Measurements from ENCODE around the gene CD7.

CD7 gene

GRCh38 chr17:82346342-82347300, 29.2 kb upstream of the CD7 start:
- no peak for DNase-seq

GRCh38 chr17:82345151-82345976, 28.0 kb upstream of the CD7 start:
- no peak for DNase-seq

DNA sequence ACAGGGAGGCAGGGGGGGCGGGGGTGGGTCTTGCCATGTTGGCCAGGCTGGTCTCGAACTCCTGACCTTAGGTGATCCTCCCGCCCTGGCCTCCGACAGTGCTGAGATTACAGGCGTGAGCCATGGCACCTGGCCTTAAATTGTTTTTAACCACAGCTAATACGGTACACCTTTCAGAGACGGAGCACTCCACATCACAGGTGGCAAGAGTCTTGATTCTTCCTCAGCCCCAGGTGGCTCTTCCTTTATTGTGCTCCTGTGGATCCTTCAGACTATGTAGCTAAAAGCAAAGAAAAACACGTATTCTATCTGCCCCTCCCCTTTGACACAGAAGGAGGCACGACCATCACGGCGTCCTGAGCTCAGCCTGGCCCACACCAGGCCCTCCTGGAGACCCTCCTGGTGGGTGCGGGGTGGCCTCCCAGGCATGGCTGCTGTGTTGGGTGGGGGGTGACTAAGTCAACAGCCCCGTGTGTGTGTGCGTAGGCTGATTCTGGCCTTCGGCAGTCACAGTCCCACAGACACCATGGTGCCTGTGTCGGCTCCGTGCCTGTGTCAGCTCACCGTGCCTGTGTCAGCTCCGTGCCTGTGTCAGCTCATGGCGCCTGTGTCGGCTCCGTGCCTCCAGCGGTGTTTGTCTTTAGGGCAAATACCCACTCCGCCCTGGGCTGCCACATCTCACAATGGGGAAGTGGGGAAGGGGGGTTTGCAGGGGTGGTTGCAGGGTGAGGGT, 26.9 kb upstream of the CD7 start:
- no peak for DNase-seq

DNA sequence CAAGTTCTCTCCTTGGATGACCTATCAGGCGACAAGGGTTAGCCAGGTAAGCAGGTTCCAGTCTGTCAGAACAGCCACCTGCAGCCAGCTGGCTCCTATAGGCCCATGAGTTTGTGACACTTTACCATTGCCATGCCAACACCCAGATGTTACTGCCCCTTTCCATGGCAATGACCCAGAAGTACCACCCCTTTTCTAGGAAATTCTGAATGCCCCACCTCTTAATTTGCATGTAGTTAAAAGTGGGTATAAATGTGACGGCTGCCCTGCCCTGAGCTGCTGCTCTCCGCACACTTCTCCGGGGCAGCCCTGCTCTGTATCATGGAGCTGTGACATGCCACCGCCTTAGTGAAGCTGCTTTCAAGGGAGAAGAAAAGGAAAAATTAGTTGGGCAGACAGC, 26.2 kb upstream of the CD7 start:
- no peak for DNase-seq

- DNase-seq = no peak
Observed at GRCh38 chr17:82342361-82343079, 25.1 kb upstream of the CD7 start.

GRCh38 chr17:82339634-82340580, 22.5 kb upstream of the CD7 start:
- DNase-seq = peak; percentile 54

DNA sequence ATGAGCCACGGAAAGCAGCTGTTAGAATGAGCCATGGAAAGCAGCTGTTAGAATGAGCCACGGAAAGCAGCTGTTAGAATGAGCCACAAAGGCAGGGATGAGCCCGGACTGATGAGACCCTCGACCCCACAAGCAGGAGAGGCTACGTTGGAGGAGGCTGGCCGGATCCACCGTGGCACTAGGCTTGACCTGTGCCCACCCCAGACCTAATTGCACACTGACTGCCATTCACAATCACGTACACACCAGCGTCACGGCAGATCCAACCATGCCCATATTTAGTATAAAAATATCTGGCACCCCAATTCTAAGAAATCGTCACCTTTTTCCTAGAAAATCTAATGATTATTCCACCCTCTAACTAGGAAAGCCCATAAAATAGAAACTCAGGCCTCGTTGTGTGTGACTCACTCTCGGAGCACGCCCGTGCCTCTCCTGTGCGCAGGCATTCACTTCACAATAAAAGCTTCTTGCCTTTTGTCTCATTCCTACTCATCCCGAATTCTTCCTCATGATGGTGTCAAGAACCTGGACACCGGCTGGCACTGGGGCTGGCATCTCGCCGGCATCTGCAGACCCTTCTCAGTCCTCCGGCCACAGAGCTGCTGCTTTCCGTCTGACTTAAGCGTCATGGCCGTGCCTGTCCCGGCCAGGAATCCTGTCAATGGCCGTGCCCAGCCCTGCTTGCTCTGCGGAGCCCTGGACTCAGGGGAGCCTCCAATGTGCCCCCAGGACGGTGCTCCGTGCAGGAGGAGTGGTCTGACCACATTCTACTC, 21.6 kb upstream of the CD7 start:
- peak; percentile 70 for DNase-seq

DNA sequence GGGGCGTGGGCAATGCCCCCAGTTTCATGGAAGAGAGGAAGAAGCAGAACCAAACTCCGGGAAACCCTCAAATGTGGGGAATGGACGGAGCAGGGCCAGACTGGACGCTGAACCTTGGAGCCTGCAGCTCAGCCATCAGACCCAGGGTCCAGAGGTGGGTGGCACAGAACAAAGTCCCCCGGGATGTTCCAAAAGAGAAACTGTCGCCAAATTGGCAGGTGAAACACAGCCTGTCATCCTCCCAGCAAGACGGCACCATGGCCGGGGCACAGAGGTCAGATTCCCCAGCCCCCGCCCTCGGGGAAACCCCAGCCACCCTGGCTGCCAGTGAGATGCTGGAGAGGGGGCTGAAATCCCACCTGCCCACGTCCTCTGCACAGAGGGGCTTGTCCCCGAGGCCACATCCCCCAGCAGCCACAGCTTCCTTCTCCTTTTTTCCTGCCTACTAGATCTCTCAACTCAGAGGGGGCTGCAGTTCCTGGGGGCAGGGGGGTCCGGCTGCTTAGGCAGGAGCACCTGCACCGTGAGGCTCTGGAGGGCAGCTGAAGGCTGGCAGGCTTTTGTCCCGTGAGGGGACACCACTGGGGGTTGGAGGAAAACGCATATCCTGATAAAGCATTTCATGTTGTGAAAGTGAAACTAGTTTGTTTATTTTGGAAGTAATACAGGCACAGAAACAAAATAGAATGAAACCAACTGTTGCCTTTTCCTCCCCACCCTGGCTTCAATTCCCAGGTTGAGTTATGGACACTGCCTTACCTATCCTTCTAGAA, 17.4 kb upstream of the CD7 start:
- DNase-seq = peak; percentile 28

DNA sequence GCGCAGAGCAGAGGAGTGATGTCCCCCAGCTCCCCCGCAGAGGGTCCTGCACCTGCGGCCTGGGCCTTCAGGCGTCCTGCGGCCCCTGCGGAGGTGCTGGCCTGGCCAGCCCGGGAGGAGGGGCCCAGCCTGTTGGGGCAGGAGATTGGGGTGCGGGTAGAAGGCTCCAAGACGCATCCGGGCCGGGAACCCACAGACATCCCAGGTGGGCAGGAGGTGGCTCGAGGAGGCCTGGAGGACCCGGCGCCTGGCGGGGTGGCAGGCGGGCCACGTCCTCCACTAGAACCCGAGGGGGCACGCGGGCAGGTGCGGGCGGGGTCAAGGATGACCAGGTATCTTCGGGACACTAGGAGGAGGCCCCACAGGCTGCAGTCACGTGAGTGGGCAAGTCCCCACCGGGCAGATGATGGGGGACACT, 16.8 kb upstream of the CD7 start:
- DNase-seq = no peak

- peak; percentile 58 for DNase-seq
Observed at GRCh38 chr17:82333279-82334171, 16.1 kb upstream of the CD7 start, which contains the start of gene SECTM1. SECTM1 (minus strand) TSS chr17:82333766; CDS start chr17:82327240, 6,526 bp downstream.

DNA sequence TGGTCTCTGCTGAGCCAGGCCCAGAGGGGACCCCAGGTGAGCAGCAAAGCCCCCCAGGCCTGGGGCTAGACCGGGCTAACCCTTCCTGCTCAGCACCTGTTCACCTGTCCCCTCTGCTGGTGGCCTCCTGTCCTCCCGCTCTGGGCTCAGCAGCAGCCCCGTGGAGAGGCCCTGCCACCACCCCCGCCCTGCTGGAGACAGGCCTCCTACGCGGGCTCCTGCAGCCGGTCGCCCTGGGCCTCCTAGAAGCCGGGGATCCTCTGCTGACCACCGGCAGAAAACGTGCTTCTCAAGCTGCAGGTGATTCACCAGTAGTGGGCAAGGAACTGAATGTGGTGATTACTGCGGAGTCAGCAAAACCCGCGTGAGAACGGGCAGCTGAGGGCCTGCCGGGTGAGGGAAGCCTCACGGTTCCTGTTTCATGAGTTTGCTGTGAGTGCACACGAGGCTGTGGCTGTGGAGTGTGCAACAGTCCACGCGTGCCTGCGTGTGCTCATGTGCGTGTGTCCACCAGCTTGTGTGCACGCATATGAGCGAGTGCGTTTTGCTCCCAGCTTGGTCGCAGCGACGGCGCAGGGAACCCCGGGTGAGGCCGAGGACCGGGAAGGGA, 15.4 kb upstream of the CD7 start:
- DNase-seq = no peak

GRCh38 chr17:82331345-82331939, 14.0 kb upstream of the CD7 start:
- DNase-seq = no peak

- DNase-seq = peak; percentile 60
Observed at GRCh38 chr17:82330322-82331239, 13.2 kb upstream of the CD7 start.

DNA sequence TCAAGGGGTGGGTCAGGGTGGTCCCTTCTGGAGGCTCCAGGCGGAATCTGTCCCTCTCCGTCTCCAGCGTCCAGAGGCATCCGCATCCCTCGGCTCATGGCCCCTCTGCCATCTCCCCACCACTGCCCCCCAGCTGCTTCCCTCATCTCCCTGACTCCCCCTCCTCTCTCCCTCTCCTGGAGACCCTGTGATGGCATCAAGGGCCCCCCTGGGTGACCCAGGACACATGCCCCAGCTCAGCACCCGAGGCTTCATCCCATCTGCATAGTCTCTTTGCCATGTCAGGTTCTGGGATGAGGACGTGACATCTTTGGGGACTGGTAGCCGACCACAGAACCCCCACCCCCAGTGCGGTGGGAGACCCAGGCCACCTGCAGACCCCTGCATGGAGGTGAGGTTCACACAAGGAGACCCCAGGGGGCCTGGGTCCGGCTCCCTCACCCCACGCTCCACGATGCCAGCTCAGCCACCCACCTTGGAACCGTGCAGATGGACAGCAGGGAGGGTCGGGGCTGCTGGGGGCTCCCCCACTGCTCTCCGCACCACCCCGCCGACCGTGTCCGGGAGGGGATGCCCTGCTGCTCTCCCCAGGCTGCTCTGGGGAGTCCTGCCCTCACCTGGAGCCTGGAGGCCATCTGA, 12.4 kb upstream of the CD7 start:
- no peak for DNase-seq

- DNase-seq = no peak
Observed at GRCh38 chr17:82328994-82329507, 11.6 kb upstream of the CD7 start.

Data from fibroblast of skin of scalp (primary cell).